Skin epidermis (tissue), 12 donors: Measurements from ENCODE around the gene SIGLECL1.

Experiments used
- H3K27ac ChIP-seq, 21 experiments: fragments of 200-600 bp; sonication (generic) in 11 of 21; one replicate each; pipeline ENCODE4 v1.5.0; 2020; ENCODE audit warnings: mild to moderate bottlenecking in 3 of 21, inconsistent platforms in 2 of 21, moderate library complexity in 2 of 21
- H3K4me3 ChIP-seq, 7 experiments: fragments of 200-600 bp; sonication (generic) in 2 of 7; one replicate each; pipeline ENCODE4 v1.5.0; 2020; ENCODE audit warnings: inconsistent platforms in 2 of 7, mild to moderate bottlenecking in 2 of 7, moderate library complexity in 1 of 7

The SIGLECL1 gene

DNA sequence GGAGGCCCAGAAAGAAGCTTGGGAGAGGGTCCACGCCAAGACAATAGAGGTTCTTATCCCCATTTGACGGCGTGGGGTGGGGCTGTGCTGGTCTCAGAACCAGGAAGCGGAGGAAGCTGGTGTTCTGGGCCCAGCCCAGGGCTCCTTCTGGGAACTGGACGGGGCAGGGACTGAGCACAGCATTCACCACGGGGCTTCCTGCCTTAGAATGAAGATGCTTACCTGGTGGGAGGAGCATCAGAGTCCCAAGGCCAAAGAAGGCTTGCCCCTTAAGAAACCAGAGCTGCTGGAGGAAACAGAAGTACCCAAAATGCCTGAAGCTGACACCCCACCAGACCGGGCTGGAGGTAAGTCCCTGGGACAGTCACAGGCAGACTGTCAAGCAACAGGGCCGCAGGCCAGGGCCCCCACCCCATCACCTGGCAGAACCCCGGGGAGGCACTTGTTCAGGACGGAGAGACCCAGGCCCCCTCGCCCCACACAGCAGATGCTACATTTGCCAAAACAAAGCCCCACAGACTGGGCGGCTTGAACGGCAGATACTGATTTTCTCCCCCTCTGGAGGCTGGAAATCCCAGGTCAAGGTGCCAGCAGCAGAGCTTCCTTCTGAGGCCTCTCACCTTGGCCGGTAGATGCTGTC lies 42.8 kb downstream of the SIGLECL1 start:
- no peak overlapping the region for H3K4me3 ChIP-seq
- no peak overlapping the region for H3K27ac ChIP-seq

DNA sequence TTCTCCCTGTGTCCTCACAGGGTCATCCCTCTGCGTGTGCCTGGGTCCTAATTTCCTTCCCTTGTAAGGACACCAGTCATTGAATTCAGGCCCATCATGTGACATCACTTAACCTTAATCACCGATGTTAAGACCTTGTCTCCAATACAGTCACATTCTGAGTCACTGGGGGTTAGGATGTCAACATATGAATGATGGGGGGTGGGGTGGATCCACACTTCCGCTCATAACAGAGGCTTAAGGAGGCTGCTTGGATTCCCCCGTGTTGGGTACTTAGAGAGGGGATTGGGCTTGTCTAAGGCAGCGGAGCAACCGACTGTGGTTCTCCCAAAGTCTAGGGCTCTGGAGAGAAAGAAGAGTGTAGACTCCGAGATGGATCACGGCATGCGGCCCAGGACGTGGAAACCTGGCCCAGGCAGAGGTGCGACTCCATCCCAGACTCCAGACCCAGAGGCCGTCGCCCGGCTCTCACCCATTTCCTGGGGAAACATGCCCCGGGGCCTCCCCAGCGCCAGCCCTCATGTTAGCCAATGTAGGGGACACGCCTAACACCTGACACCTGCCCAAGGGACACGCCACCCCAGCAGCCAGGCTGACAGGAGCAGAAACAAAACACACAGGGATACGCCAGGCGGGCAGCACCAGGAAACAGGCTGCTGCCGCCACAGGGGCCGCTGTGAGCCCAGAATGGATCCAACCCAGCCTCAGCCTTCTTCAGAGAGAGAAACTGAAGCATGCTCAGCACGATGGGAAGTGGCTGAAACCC lies 43.5 kb downstream of the SIGLECL1 start:
- H3K4me3 ChIP-seq = no peak overlapping the region
- H3K27ac ChIP-seq = no peak overlapping the region

DNA sequence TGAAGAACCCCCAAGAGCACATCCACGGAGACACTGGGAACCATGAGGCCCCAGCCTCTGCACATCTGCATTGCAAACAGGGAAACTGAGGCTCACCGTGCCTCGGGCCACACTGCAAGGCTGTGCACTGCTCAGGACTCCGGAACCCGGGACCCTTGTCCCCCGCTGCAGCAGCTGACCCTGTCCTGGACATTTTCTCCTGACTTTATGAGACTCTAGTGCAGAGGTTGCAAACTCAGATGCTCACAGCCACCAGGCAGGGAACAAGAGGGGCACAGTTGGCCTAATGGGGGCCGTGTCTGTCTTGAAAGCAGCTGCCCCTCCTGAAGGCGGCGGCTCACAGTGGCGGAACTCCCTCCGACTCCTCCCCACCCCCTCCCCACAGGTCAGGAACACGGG lies 44.1 kb downstream of the SIGLECL1 start:
- Histone ChIP-seq H3K4me3 (no peak overlapping the region), H3K27ac (no peak overlapping the region)

DNA sequence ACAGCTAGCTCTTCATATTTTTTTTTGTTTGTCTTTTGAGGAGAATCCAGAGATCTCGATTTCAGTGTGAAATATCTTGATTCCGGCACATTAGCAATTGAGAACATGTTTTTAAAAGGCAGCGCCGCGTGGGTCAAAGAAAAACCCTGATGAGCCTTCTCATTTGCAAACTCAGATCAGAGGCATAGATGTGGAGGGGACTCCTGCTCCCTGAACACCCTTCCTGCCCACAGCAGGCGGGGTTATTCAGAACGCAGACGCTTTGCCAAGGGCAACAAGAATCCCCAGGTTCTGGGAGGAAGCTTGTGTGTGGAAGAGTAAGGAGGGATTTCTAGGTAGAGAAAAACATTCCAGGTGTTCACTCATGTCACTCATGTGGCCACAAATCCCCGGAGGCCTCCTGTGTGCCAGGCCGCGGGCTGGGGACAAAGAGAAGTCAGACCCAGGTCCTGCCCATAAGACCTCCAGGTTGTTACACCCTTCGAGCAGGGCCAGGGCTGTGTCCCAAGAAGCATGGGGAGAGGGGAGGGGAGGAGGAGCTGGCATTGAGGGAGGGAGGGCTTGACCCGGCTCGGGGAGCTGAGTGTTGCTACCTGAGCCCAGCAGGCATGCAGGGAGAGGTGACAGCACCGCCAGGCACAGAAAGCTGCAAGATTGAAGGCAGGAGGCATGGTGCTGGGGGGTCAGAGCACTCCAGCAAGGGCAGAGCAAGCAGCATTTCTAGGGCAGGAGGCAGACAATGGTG lies 44.7 kb downstream of the SIGLECL1 start:
- Histone ChIP-seq H3K27ac (no peak overlapping the region), H3K4me3 (no peak overlapping the region)

DNA sequence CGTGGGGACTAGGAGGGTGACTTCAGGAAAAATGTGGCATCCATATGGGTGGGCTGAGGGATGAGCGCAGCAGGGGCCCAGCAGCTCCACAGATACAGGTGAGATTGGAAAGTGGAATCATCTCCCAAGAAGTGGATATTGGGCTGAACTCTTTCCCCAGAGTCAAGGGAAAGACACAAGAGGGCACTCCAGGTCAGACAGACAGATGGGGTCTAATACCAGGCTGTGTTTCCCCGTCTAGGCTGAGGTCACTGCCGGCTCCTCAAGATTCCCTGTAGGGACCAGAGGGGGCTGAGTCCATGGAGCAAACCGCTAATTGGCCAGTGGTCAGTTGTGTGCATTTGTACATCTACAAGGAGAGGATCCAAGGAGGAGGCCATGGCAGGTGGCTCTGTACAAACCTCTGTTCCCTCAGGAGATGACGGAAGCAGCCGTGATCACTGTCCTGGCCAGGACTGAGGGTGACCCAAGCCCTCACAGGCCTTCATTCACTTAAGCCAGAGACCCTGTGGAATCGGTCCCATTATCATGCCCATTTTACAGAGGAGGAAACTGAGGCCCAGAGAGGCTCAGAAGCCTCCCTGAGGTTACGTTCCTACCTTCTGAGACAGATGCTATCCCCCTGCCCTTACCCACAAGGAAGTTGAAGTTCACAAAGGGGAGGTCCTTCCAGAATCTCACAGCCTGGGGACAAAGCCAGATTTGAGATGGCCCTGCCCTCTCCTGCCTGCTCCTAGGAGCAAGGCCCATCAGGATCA lies 45.6 kb downstream of the SIGLECL1 start:
- no peak overlapping the region for H3K27ac ChIP-seq
- no peak overlapping the region for H3K4me3 ChIP-seq

DNA sequence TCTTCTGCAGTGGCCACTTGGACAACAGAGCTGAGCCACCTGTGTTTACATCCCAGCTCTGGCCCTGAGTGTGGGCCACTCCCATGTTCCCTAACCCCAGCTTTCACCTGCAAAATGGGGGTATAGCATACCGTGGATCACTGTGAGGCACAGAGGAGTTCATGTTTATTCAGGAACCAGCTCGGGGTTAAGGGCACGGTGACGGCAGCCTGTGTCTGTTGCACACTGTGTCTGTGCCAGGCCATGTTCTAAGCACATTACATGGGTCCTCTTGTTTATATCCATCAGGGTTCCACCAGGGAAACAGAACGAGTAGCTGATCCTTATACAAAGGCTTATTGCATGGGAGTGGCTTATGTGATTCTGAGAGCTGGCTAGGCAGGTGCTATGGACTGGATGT lies 46.5 kb downstream of the SIGLECL1 start:
- Histone ChIP-seq H3K27ac (no peak overlapping the region), H3K4me3 (no peak overlapping the region)

DNA sequence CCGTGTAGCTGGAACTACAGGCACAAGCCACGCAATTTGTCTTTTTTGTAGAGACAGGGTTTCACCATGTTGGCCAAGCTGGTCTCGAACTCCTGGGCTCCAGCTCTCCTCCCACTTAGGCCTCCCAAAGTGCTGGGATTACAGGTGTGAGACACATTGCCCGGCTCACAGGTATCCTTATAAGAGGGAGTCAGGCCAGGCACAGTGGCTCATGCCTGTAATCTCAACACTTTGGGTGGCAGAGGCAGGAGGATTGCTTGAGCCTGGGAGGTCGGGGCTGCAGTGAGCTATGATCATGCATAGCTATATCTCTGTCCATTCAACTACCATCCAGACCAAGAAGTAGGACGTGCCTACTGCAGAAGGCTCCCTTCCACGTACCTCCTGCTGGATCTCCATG lies 50.4 kb downstream of the SIGLECL1 start:
- Histone ChIP-seq H3K27ac (no peak overlapping the region), H3K4me3 (no peak overlapping the region)

DNA sequence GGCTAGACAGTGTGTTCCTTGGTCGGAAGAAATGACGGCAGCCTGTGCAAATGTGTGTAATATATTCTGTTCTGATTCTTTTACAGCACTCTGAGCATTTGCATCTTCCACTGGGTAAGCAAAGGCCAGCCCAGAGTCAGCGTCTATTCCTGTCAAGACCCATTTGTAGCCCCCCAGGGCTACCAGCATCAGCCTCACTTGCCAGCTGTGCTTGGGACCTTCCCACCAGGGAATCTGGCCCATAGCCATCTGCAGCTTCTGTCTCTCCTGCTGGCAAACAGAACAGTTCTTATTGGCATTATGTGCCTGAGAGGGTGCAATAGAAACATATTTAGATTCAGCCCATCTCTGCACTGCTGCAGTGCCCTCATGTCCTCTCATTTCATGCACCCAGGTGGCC lies 54.6 kb downstream of the SIGLECL1 start:
- H3K27ac ChIP-seq = no peak overlapping the region
- H3K4me3 ChIP-seq = no peak overlapping the region

DNA sequence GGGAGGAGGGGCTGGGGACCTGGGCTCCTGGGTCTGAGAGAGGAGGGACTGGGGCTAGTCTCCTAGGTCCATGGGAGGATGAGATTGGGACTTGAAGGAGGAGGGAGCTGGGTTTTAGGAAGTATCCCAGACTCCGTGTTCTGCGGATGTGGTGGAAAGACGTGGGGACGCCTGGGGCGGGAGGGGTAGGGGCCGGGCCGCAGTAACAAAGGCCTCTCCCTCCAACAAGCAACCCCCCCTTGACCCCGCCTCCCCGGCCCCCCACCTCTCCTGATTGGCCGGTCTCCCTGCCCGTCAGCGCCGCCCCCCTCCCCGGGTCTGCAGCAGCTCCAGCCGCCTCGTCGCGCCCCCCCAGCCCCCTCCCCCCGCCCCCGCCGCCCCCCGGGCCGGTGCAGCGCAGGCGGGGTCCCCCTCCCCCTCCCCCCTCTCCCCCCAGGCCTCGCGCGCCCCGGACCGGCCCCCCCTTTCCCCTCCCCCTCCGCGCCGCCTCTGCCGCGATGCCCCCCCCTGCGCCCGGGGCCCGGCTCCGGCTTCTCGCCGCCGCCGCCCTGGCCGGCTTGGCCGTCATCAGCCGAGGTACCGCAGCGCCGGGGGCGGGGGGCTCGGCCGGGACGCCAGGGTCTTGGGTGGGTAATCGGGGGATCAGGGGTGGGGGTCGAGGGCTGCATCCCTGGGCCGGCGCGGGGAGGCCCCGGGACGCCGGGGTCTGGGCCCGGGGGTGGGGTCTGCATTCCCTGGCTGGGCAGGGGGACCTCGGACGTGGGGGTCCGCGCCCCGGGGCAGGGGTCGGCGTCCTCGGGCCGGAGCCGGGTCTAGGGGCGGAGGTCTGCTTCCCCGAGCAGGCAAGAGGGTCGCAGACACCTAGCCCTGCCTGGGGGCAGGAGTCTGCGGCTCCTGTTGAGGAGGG lies 60.7 kb downstream of the SIGLECL1 start, which contains the start of gene IGLON5:
Gene IGLON5 (plus strand): TSS at position 294 of the 907 bp plus-strand sequence. CDS start 204 bp downstream, at position 498.
- no peak within 1 kb of the TSS for H3K27ac ChIP-seq
- H3K4me3 ChIP-seq = no peak within 1 kb of the TSS

DNA sequence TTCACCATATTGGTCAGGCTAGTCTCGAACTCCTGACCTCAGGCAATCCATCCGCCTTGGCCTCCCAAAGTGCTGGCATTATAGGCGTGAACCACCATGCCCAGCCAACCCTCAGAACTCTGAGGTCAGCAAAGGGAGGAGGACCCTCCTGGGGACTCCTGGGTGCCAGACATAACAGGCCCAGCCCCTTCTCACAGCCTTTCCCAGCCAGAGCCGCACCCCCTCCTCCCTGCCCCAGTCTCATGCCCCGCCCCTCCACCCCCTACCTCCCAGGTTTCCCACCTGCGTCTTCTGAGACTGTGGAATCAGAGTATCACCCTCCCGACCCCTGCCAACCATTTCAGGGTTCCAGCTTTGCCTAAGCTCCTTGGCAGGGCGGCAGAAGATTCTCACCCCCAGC lies 65.8 kb downstream of the SIGLECL1 start:
- Histone ChIP-seq H3K4me3 (no peak overlapping the region), H3K27ac (no peak overlapping the region)

DNA sequence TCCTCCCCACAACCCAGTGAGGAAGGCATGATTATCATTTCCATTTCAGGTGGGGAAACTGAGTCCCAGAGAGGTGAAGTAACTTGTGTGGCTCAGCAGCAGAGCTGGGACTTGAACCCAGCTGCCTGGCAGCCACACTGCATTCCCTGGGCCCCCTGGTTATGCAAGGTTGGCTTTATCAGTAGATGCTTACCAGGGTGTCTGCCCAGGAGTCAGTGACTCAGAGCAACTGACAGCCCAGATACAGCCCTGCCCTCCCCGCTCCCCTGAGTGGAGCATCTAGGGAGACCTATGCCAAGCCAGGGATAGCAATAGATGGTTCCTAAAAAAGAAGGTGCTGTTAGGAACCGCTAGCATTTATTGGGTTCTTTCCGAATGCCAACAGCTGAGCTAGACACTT lies 66.5 kb downstream of the SIGLECL1 start:
- no peak overlapping the region for H3K27ac ChIP-seq
- H3K4me3 ChIP-seq = no peak overlapping the region

DNA sequence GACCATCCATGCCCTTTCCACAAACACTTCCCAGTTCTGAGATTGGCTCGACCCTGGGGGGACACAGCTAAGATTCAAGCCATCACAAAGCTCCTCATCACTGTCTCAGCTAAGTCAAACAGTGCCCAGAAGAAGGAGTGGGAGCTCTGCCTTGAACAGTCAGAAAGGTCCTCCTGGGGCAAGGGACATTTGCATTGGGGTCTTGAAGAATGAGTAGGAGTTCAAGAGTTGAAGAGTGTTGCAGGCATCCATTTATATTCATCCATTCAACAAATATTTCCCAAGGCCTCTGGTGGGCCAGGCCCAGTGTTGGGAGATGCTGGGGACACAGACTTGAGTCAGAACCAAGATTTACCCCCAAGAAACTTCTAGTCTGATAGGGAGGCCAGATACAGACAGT lies 67.1 kb downstream of the SIGLECL1 start:
- H3K4me3 ChIP-seq = no peak overlapping the region

More for the DNA sequence above, 67.1 kb downstream of the SIGLECL1 start:
- no peak overlapping the region for H3K27ac ChIP-seq
